Stimulated activated CD8-positive, alpha-beta memory T cell treated with anti-CD3 and anti-CD28 coated beads, Interleukin-12 subunit alpha, Interleukin-12 subunit beta, amount 100 ng/mL, for 24 hours (primary cell): Measurements from ENCODE around the gene PPFIBP1.
"Not testable (repeated sequence)": the region's sequence is repeated elsewhere in the genome, so short reads cannot be mapped to it uniquely, and the experiment has no call there.

Experiments used
- DNase-seq: peaks from one replicate; pipeline ENCODE4 v3.0.0-alpha.2; 2020; ENCODE audit errors: extremely low read depth

The PPFIBP1 gene

GRCh38 chr12:27627123-27627852 is 103.3 kb downstream of the PPFIBP1 start:
- no peak for DNase-seq

- DNase-seq = not testable (repeated sequence)
These were observed 104.0 kb downstream of the PPFIBP1 start for GRCh38 chr12:27627853-27628469.

GRCh38 chr12:27630219-27630618 is 106.2 kb downstream of the PPFIBP1 start:
- DNase-seq = not testable (repeated sequence)

- no peak for DNase-seq
These were observed 107.4 kb downstream of the PPFIBP1 start for GRCh38 chr12:27631365-27631764.

- no peak for DNase-seq
These were observed 107.9 kb downstream of the PPFIBP1 start for GRCh38 chr12:27631813-27632491.

- no peak for DNase-seq
These were observed 111.5 kb downstream of the PPFIBP1 start for GRCh38 chr12:27635349-27635972.

GRCh38 chr12:27636569-27636968 is 112.6 kb downstream of the PPFIBP1 start:
- DNase-seq = not testable (repeated sequence)

GRCh38 chr12:27637524-27637923 is 113.5 kb downstream of the PPFIBP1 start:
- DNase-seq = no peak

GRCh38 chr12:27639265-27639664 is 115.3 kb downstream of the PPFIBP1 start:
- DNase-seq = no peak

- not testable (repeated sequence) for DNase-seq
These were observed 116.7 kb downstream of the PPFIBP1 start for GRCh38 chr12:27640566-27641200.

GRCh38 chr12:27642361-27642760 is 118.4 kb downstream of the PPFIBP1 start:
- not testable (repeated sequence) for DNase-seq

- DNase-seq = not testable (repeated sequence)
These were observed 118.9 kb downstream of the PPFIBP1 start for GRCh38 chr12:27642892-27643291.

GRCh38 chr12:27644158-27644845 is 120.3 kb downstream of the PPFIBP1 start:
- DNase-seq = no peak

- no peak for DNase-seq
These were observed 121.7 kb downstream of the PPFIBP1 start for GRCh38 chr12:27645671-27646070.

GRCh38 chr12:27646149-27646548 is 122.1 kb downstream of the PPFIBP1 start:
- DNase-seq = no peak

GRCh38 chr12:27650011-27650410 is 126.0 kb downstream of the PPFIBP1 start:
- DNase-seq = no peak

- DNase-seq = no peak
These were observed 127.2 kb downstream of the PPFIBP1 start for GRCh38 chr12:27651201-27651600.

- DNase-seq = no peak
These were observed 128.3 kb downstream of the PPFIBP1 start for GRCh38 chr12:27652174-27652763.

- DNase-seq = no peak
These were observed 129.7 kb downstream of the PPFIBP1 start for GRCh38 chr12:27653661-27654060.

GRCh38 chr12:27655476-27655875 is 131.5 kb downstream of the PPFIBP1 start:
- DNase-seq = not testable (repeated sequence)

- no peak for DNase-seq
These were observed 133.3 kb downstream of the PPFIBP1 start for GRCh38 chr12:27657296-27657695.
